Ovary (tissue), 3 donors: ENCODE data around the gene KIF4B.

ENCODE experiments used
- EP300 ChIP-seq: sonication (generic); formaldehyde crosslinking; IDR thresholded peaks from one replicate; pipeline ENCODE4 v1.6.1; 2017; ENCODE audit warnings: antibody characterized with exemption
- POLR2A ChIP-seq: fragments of 450-650 bp; IDR thresholded peaks from one replicate; pipeline ENCODE4 v1.6.1; 2017; ENCODE audit warnings: antibody characterized with exemption, mild to moderate bottlenecking, moderate library complexity
- TF ChIP-seq, protein P1 (sequence below), 3 donors: fragments of 450-650 bp in 2 of 3; fragments of 200-600 bp in 1 of 3; IDR thresholded peaks; one replicate each; pipeline versions ENCODE4 v1.5.1 to v1.8.0; 2016 to 2022; ENCODE audit warnings: antibody characterized with exemption in 3 of 3, mild to moderate bottlenecking in 1 of 3
- donor health status: DM: no; HTN: no; CAD: no.

DNA sequence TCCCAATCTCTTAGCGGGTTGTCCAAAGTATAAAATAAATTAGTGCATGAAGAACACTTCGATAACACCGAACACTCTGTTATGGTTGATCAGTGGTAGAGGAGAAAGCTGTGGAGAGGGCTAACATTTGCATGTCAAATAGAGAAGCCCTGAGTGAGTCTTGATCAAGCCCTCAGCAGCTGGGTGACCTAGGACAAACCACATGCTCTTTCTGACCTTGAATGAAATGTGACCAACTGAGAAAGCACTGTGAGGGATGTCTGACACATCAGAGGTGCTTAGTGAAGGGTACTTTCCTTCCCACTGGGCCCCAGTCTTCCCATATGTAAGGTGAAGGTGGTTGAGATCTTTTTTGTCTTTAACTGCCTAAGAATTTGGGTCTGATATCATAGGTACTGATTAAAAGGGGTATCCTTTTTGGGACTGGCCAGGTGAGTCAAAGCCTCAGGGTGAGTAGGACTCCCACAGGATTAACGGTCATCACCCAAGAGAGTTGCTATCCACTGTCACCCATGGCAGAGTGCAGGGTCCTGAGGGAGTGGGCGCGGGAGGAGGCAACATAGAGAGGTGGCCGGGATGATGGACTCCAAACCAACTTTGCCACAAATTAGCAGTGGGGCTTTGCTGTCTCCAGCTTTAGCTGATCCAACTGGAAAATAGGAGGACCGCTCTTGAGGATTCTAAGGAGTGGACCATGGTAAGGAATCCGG is 53.5 kb downstream of the KIF4B start:
- TF ChIP-seq, protein P1, sequence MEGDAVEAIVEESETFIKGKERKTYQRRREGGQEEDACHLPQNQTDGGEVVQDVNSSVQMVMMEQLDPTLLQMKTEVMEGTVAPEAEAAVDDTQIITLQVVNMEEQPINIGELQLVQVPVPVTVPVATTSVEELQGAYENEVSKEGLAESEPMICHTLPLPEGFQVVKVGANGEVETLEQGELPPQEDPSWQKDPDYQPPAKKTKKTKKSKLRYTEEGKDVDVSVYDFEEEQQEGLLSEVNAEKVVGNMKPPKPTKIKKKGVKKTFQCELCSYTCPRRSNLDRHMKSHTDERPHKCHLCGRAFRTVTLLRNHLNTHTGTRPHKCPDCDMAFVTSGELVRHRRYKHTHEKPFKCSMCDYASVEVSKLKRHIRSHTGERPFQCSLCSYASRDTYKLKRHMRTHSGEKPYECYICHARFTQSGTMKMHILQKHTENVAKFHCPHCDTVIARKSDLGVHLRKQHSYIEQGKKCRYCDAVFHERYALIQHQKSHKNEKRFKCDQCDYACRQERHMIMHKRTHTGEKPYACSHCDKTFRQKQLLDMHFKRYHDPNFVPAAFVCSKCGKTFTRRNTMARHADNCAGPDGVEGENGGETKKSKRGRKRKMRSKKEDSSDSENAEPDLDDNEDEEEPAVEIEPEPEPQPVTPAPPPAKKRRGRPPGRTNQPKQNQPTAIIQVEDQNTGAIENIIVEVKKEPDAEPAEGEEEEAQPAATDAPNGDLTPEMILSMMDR (IDR thresholded peaks at IDR 0.05) = no peak
- TF ChIP-seq POLR2A (no peak), EP300 (no peak)
